Ishikawa (cell line): Measurements from ENCODE around the gene AK9.

ENCODE experiments used
- CREB1 ChIP-seq: IDR thresholded peaks from 2 replicates; pipeline ENCODE4 v1.6.1; 2012; ENCODE audit warnings: low read depth
- EGR1 ChIP-seq: IDR thresholded peaks from 2 replicates; pipeline ENCODE4 v1.6.1; 2012
- EP300 ChIP-seq: IDR thresholded peaks from 2 replicates; pipeline ENCODE4 v1.6.1; 2012; ENCODE audit warnings: borderline replicate concordance
- FOXM1 ChIP-seq: IDR thresholded peaks from 2 replicates; pipeline ENCODE4 v1.6.1; 2012; ENCODE audit warnings: low read depth, borderline replicate concordance
- NFIC ChIP-seq: IDR thresholded peaks from 2 replicates; pipeline ENCODE4 v1.6.1; 2012
- RAD21 ChIP-seq: IDR thresholded peaks from 2 replicates; pipeline ENCODE4 v1.6.1; 2012; ENCODE audit warnings: low read depth
- TAF1 ChIP-seq: IDR thresholded peaks from 2 replicates; pipeline ENCODE4 v1.6.1; 2012; ENCODE audit warnings: low read depth, mild to moderate bottlenecking
- TCF12 ChIP-seq: IDR thresholded peaks from 2 replicates; pipeline ENCODE4 v1.6.1; 2012; ENCODE audit warnings: low read depth
- TEAD4 ChIP-seq: IDR thresholded peaks from 2 replicates; pipeline ENCODE4 v1.6.1; 2012
- YY1 ChIP-seq: IDR thresholded peaks from 2 replicates; pipeline ENCODE4 v1.6.1; 2012; ENCODE audit warnings: low read depth
- ZBTB7A ChIP-seq: IDR thresholded peaks from 2 replicates; pipeline ENCODE4 v1.6.1; 2012; ENCODE audit warnings: low read depth
- TF ChIP-seq, protein P1 (sequence below): IDR thresholded peaks from 2 replicates; pipeline ENCODE4 v1.6.1; 2012
- TF ChIP-seq, protein P2 (sequence below): IDR thresholded peaks from 2 replicates; pipeline ENCODE4 v1.6.1; 2012
- TF ChIP-seq, protein P3 (sequence below): IDR thresholded peaks from 2 replicates; pipeline ENCODE4 v1.6.1; 2012; ENCODE audit warnings: low read depth, mild to moderate bottlenecking

Gene AK9

DNA sequence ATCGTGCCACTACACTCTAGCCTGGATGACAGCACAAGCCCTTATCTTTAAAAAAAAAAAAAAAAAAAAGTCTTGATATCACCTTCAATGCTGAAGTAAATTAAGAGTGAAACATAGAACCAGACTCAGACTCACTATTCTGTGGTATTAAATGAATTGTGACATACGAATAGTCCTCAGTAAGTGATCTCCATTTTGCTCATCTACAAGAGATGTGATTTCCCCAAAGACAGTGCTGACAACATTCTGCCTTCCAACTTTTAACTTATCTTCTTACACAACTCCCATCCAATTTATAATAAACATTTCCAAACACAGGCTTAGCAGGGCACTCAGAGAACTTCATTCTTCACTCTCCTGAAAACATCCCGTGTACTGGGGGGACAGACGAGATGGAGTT is 216.0 kb downstream of the AK9 start:
- TF ChIP-seq, protein P1, sequence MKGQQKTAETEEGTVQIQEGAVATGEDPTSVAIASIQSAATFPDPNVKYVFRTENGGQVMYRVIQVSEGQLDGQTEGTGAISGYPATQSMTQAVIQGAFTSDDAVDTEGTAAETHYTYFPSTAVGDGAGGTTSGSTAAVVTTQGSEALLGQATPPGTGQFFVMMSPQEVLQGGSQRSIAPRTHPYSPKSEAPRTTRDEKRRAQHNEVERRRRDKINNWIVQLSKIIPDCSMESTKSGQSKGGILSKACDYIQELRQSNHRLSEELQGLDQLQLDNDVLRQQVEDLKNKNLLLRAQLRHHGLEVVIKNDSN, result no peak
- no peak for TF ChIP-seq TAF1
- TF ChIP-seq FOXM1, result no peak
- TF ChIP-seq, protein P2, sequence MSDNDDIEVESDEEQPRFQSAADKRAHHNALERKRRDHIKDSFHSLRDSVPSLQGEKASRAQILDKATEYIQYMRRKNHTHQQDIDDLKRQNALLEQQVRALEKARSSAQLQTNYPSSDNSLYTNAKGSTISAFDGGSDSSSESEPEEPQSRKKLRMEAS, result no peak
- no peak for TF ChIP-seq EP300
- TF ChIP-seq YY1, result no peak
- TF ChIP-seq NFIC, result no peak
- TF ChIP-seq TCF12, result no peak
- no peak for TF ChIP-seq RAD21
- TF ChIP-seq, protein P3, sequence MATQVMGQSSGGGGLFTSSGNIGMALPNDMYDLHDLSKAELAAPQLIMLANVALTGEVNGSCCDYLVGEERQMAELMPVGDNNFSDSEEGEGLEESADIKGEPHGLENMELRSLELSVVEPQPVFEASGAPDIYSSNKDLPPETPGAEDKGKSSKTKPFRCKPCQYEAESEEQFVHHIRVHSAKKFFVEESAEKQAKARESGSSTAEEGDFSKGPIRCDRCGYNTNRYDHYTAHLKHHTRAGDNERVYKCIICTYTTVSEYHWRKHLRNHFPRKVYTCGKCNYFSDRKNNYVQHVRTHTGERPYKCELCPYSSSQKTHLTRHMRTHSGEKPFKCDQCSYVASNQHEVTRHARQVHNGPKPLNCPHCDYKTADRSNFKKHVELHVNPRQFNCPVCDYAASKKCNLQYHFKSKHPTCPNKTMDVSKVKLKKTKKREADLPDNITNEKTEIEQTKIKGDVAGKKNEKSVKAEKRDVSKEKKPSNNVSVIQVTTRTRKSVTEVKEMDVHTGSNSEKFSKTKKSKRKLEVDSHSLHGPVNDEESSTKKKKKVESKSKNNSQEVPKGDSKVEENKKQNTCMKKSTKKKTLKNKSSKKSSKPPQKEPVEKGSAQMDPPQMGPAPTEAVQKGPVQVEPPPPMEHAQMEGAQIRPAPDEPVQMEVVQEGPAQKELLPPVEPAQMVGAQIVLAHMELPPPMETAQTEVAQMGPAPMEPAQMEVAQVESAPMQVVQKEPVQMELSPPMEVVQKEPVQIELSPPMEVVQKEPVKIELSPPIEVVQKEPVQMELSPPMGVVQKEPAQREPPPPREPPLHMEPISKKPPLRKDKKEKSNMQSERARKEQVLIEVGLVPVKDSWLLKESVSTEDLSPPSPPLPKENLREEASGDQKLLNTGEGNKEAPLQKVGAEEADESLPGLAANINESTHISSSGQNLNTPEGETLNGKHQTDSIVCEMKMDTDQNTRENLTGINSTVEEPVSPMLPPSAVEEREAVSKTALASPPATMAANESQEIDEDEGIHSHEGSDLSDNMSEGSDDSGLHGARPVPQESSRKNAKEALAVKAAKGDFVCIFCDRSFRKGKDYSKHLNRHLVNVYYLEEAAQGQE, result no peak

DNA sequence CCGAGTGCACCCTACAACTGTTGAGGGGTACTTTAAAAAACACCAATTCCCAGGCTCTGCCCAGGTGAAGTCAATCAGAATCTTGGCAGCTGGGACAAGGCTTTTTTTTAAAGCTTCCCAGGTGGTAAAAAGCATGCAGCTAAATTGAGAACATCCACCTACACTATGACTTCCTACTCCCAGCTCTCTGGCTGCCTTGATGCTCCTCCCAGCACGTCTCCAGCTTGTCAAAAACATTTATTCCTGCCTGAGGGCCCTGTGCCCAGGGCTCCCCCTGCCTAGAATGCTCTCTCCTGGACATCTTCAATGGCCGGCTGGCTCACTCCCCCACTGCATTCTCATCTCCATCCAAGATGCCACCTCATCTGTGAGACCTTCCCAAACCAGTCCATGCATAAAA is 217.9 kb downstream of the AK9 start:
- TF ChIP-seq RAD21 (no peak), ZBTB7A (no peak), TEAD4 (no peak), EGR1 (no peak), YY1 (no peak), TCF12 (no peak), NFIC (no peak)
- TF ChIP-seq, protein P1, result no peak
- TF ChIP-seq, protein P3, result no peak

DNA sequence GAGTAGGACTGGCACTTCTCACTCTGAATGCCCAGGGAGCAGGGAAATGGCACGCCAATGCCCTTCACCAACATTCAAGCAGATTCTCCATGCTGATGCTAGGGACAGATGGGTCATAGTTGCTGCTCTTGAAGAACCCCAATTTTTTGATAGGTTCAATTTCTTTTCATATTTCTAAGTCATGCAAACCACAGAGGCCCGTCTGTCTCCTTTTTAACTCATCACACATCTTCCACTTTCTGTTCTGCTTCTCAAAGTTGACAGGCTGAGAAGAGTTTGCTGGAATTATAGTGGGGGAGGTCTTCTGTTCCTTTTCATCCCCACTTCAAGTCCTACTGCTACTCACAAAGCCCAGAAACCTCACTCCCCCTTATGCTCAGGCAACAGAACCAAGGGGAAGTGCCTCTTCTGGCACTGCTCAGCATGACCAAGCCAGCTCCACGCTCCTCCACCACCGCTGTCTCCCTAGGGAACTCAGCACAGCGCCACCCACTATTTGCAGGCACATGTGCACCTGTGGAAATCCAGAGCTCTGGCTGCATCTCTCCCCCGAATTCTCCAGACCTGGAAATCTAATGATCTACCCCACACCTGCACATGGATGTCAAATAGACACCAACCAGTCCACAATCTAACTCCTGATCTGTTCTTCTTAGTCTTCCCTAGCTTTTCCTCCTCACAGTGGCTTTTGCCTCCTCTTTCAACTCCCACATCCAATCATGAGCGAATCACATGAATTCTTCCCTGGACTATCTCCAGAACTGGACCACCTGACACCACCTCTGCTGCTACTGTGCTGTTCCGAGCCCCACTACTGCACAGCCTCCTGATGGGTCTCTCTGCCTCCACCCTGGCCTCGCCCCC is 218.6 kb downstream of the AK9 start:
- TF ChIP-seq CREB1 (no peak), EP300 (no peak), YY1 (no peak), ZBTB7A (no peak), TAF1 (no peak), EGR1 (no peak), RAD21 (no peak)
- TF ChIP-seq, protein P3, result no peak

DNA sequence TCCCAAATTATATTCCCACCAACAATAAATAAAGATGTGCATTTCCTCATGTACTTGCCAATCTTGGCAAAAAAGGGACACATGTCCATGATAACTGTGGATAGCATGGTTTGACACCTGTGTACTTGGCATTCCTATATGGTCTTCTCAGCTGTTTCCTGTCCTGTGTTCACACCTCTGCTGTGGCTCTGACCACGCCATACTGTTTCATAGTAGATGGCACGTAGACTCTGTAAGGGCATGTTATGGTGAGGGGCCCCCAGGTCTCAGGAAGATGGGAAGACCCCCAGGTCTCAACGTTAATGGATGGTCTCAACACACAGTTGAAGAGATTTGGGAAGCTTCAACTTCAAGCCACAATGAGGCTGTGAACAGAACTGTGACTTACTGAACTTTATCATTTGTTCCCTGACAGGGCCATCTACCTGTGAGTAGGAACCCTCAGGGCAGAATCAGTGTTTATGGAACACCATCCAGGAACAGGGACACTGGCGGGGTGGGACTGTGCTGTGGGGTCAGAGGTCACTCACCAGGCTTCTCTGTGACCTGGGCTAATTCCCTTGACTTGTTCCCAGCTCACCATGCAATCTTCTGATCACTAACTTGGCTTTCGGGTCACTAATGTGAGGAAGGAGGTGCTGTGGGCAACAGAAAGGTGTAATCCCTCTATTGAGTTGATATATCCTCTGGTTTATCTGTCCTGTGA is 219.7 kb downstream of the AK9 start:
- TF ChIP-seq EP300, result no peak
